ENCODE measurements around the gene RBM38. TPM values are rescaled to one million over a fixed set of nuclear protein-coding genes. Genes with fewer than 3 reads are reported as not detected.

Gene RBM38
- total RNA-seq, 6 experiments from 2014 or later = 3.7 to 5.7 (median 4.6) TPM

GRCh38 chr20:57437267-57437666 is 46.1 kb downstream of the RBM38 start:
- Mint-ChIP-seq H3K36me3 (ENCODE audit: low read depth) (peaks cover 4% of the 10 kb centered on the region; the same call in 1 of the 2 replicates), H3K4me3 (no peak overlapping the region), H3K27me3 (ENCODE audit: insufficient read depth) (peaks cover 26% of the 10 kb centered on the region), H3K27ac (no peak overlapping the region), H3K4me1 (ENCODE audit: low read depth) (no peaks in the 10 kb centered on the region), H3K9me3 (peaks cover 7% of the 10 kb centered on the region)
- DNase-seq = no peak
- no peak for TF ChIP-seq CTCF (IDR thresholded peaks at IDR 0.05)

- H3K4me3 Mint-ChIP-seq = no peak overlapping the region
- peaks cover 4% of the 10 kb centered on the region; the same call in 1 of the 2 replicates for H3K36me3 Mint-ChIP-seq (ENCODE audit: low read depth)
- peaks cover 7% of the 10 kb centered on the region for H3K9me3 Mint-ChIP-seq
- H3K4me1 Mint-ChIP-seq (ENCODE audit: low read depth) = no peaks in the 10 kb centered on the region
- peaks cover 26% of the 10 kb centered on the region for H3K27me3 Mint-ChIP-seq (ENCODE audit: insufficient read depth)
- H3K27ac Mint-ChIP-seq = no peak overlapping the region
- DNase-seq = no peak
- TF ChIP-seq CTCF (IDR thresholded peaks at IDR 0.05) = no peak
These were observed 46.6 kb downstream of the RBM38 start for GRCh38 chr20:57437672-57438330.

- Mint-ChIP-seq H3K4me1 (ENCODE audit: low read depth) (no peaks in the 10 kb centered on the region), H3K27ac (no peak overlapping the region), H3K9me3 (peaks cover 7% of the 10 kb centered on the region), H3K27me3 (ENCODE audit: insufficient read depth) (peaks cover 24% of the 10 kb centered on the region), H3K4me3 (no peak overlapping the region), H3K36me3 (ENCODE audit: low read depth) (peaks cover 4% of the 10 kb centered on the region; the same call in 1 of the 2 replicates)
- no peak for TF ChIP-seq CTCF (IDR thresholded peaks at IDR 0.05)
- DNase-seq = no peak
These were observed 47.4 kb downstream of the RBM38 start for GRCh38 chr20:57438552-57438951.

GRCh38 chr20:57439432-57439831 is 48.2 kb downstream of the RBM38 start:
- Mint-ChIP-seq H3K36me3 (ENCODE audit: low read depth) (peaks cover 4% of the 10 kb centered on the region; the same call in 1 of the 2 replicates), H3K9me3 (peaks cover 7% of the 10 kb centered on the region), H3K27ac (no peak overlapping the region), H3K27me3 (ENCODE audit: insufficient read depth) (peaks cover 19% of the 10 kb centered on the region), H3K4me3 (no peak overlapping the region), H3K4me1 (ENCODE audit: low read depth) (no peaks in the 10 kb centered on the region)
- DNase-seq = no peak
- no peak for TF ChIP-seq CTCF (IDR thresholded peaks at IDR 0.05)

GRCh38 chr20:57439993-57440392 is 48.8 kb downstream of the RBM38 start:
- TF ChIP-seq CTCF (IDR thresholded peaks at IDR 0.05) = no peak
- Mint-ChIP-seq H3K27ac (no peak overlapping the region), H3K4me1 (ENCODE audit: low read depth) (peaks cover 1% of the 10 kb centered on the region; the same call in 1 of the 2 replicates), H3K36me3 (ENCODE audit: low read depth) (peaks cover 4% of the 10 kb centered on the region; the same call in 1 of the 2 replicates), H3K27me3 (ENCODE audit: insufficient read depth) (peaks cover 18% of the 10 kb centered on the region), H3K4me3 (no peak overlapping the region), H3K9me3 (peaks cover 7% of the 10 kb centered on the region)
- no peak for DNase-seq

All from HFFc6 (cell line).